Astrocyte (in vitro differentiated cells and primary cell): ENCODE data around the gene PAPSS1. TPM values are rescaled to one million over a fixed set of nuclear protein-coding genes. Genes with fewer than 3 reads are reported as not detected.

Experiments used
- DNase-seq: peaks from one replicate; pipeline ENCODE4 v3.0.0-alpha.2; 2010; ENCODE audit warnings: low read depth
- FAIRE-seq: peaks from 2 replicates; lab custom pipeline; 2011; peaks lifted over from hg19 to GRCh38; lab: Jason Lieb, UNC
- H2AFZ ChIP-seq: 2 replicates; pipeline ENCODE4 v1.6.0; 2012; ENCODE audit warnings: low read depth, low read length, inconsistent platforms
- H3K27ac ChIP-seq: 2 replicates; pipeline ENCODE4 v1.5.1; 2011; ENCODE audit warnings: low read depth, low read length, inconsistent platforms
- H3K27me3 ChIP-seq: 2 replicates; pipeline ENCODE4 v1.6.0; 2011; ENCODE audit warnings: low read length, inconsistent platforms; ENCODE audit not compliant: insufficient read depth
- H3K36me3 ChIP-seq: 2 replicates; pipeline ENCODE4 v1.5.1; 2011; ENCODE audit warnings: low read length, inconsistent platforms; ENCODE audit not compliant: insufficient read depth
- H3K4me1 ChIP-seq: 2 replicates; pipeline ENCODE4 v1.5.1; 2011; ENCODE audit warnings: low read length, inconsistent platforms; ENCODE audit not compliant: insufficient read depth
- H3K4me2 ChIP-seq: 2 replicates; pipeline ENCODE4 v1.6.0; 2012; ENCODE audit warnings: low read length, inconsistent platforms
- H3K4me3 ChIP-seq: 2 replicates; pipeline ENCODE4 v1.5.1; 2011; ENCODE audit warnings: low read depth, mild to moderate bottlenecking, low read length, inconsistent platforms; ENCODE audit not compliant: insufficient read depth
- H3K79me2 ChIP-seq: 2 replicates; pipeline ENCODE4 v1.6.0; 2012; ENCODE audit warnings: mild to moderate bottlenecking, low read length, inconsistent platforms; ENCODE audit not compliant: insufficient read depth
- H3K9ac ChIP-seq: 2 replicates; pipeline ENCODE4 v1.6.0; 2012; ENCODE audit warnings: mild to moderate bottlenecking, low read length, inconsistent platforms
- H3K9me3 ChIP-seq: 2 replicates; pipeline ENCODE4 v1.5.1; 2012; ENCODE audit warnings: low read depth, mild to moderate bottlenecking, low read length, inconsistent platforms; ENCODE audit not compliant: insufficient read depth
- H4K20me1 ChIP-seq: 2 replicates; pipeline ENCODE4 v1.6.0; 2012; ENCODE audit warnings: low read length, inconsistent platforms; ENCODE audit not compliant: insufficient read depth
- H3K27ac Mint-ChIP-seq: one replicate; pipeline ENCODE4 v1.8.0; 2021; ENCODE audit warnings: mild to moderate bottlenecking, mixed read lengths; ENCODE audit not compliant: unreplicated experiment
- H3K27me3 Mint-ChIP-seq: one replicate; pipeline ENCODE4 v1.8.0; 2021; ENCODE audit warnings: low read depth, mixed read lengths; ENCODE audit not compliant: unreplicated experiment
- H3K36me3 Mint-ChIP-seq: one replicate; pipeline ENCODE4 v1.8.0; 2021; ENCODE audit warnings: low read depth, mixed read lengths; ENCODE audit not compliant: unreplicated experiment
- H3K4me1 Mint-ChIP-seq: one replicate; pipeline ENCODE4 v1.8.0; 2021; ENCODE audit warnings: low read depth, mixed read lengths; ENCODE audit not compliant: unreplicated experiment
- H3K4me3 Mint-ChIP-seq: one replicate; pipeline ENCODE4 v1.8.0; 2021; ENCODE audit warnings: mild to moderate bottlenecking, moderate library complexity, mixed read lengths; ENCODE audit not compliant: unreplicated experiment
- H3K9me3 Mint-ChIP-seq: one replicate; pipeline ENCODE4 v1.8.0; 2021; ENCODE audit warnings: mild to moderate bottlenecking, mixed read lengths; ENCODE audit not compliant: unreplicated experiment
- EZH2 ChIP-seq: IDR thresholded peaks from 2 replicates; pipeline ENCODE4 v1.6.1; 2012; ENCODE audit warnings: mild to moderate bottlenecking, low read length, inconsistent platforms; ENCODE audit not compliant: insufficient read depth
- total RNA-seq: library from RNA; stranded (reverse); gene quantifications from 2 replicates; pipeline ENCODE4 v1.2.1, GENCODE V29; 2021
- TF ChIP-seq, protein P1 (sequence below): IDR thresholded peaks from 2 replicates; pipeline ENCODE4 v1.5.1; 2011; ENCODE audit warnings: low read depth, mild to moderate bottlenecking, inconsistent platforms, low read length, moderate library complexity; ENCODE audit not compliant: insufficient read depth

The PAPSS1 gene
- total RNA-seq, 1 donor from 2014 or later = 102 TPM

DNA sequence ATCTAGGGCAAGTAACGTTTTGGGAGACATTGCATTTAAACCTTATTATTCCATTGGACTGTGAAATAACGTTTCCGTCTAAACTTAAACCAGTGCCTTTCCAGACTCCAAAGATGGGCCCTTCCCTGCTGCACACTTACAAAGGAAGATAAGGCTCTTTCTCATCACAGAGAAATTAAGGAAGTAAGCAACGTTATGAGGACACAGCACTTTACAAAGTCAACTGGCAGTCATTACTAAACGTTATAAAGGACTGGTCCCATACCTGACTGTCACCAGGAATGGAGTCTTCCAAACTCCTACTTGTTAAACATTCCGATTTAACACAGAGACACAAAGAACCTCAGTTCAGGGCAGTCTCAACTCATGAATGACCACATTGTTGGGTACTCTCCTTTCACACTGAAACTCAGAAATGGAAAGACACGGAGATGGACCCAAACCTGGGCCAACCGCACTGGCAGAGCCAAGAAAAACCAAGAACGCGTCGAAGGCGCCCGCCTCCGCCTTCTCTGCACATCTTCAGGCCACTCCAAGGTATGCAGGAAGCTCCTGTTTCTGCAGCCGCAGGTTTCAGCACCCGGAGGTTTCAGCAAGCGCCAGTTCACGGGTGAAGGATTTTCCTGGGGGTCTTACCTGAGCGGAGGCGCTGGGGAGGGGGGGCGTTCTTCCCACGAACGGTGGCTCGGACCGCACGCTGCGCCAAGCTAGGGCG, 670 bp downstream of the PAPSS1 start:
- Mint-ChIP-seq H3K27me3 (no peaks in the 10 kb centered on the region), H3K9me3 (no peaks in the 10 kb centered on the region), H3K36me3 (peaks cover under 1% of the 10 kb centered on the region), H3K4me3 (peak overlapping the region; percentile 98), H3K4me1 (peaks cover 22% of the 10 kb centered on the region), H3K27ac (peak overlapping the region; percentile 87)
- peak; percentile 29 for FAIRE-seq
- Histone ChIP-seq H3K4me3 (peak overlapping the region; percentile 81), H3K27ac (peak overlapping the region; percentile 53), H3K4me1 (peaks cover 16% of the 10 kb centered on the region), H3K9me3 (no peaks in the 10 kb centered on the region), H3K9ac (peak overlapping the region; percentile 75), H3K79me2 (peaks cover 55% of the 10 kb centered on the region), H3K4me2 (peak overlapping the region; percentile 90), H3K27me3 (no peaks in the 10 kb centered on the region), H4K20me1 (peaks cover 40% of the 10 kb centered on the region), H3K36me3 (no peaks in the 10 kb centered on the region), H2AFZ (peak overlapping the region; percentile 98)
- DNase-seq = peak; percentile 46
- TF ChIP-seq EZH2 = no peak
- TF ChIP-seq, protein P1, sequence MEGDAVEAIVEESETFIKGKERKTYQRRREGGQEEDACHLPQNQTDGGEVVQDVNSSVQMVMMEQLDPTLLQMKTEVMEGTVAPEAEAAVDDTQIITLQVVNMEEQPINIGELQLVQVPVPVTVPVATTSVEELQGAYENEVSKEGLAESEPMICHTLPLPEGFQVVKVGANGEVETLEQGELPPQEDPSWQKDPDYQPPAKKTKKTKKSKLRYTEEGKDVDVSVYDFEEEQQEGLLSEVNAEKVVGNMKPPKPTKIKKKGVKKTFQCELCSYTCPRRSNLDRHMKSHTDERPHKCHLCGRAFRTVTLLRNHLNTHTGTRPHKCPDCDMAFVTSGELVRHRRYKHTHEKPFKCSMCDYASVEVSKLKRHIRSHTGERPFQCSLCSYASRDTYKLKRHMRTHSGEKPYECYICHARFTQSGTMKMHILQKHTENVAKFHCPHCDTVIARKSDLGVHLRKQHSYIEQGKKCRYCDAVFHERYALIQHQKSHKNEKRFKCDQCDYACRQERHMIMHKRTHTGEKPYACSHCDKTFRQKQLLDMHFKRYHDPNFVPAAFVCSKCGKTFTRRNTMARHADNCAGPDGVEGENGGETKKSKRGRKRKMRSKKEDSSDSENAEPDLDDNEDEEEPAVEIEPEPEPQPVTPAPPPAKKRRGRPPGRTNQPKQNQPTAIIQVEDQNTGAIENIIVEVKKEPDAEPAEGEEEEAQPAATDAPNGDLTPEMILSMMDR = no peak

DNA sequence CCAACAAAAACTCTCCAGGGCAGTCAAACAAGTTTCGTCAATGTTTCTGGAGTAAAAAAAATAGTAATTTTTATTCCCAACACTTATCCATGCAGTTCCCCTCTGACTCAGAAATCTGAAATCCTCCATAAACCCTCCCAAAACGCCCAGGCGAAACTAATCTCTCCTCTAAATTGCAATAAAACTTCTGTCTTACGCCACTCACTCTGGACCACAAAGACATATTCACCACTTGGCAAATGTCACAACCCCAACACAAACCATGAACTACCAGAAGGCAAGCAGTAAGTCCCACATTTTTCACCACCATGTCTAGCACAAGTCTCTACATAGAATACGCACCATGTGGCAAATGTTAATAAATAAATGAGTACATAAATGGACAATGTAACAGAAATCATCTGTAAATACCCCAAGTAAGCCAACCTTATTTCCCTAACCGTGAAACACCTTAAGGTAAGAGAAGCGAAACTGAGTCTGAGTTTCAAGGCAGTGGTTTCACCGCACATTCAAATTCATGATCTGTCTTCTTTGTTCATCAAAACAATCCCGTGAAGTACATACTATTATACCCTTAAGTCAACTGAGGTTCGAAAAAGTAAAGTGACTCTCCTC, 1.6 kb downstream of the PAPSS1 start:
- Histone ChIP-seq H3K79me2 (peaks cover 64% of the 10 kb centered on the region), H3K4me2 (peak overlapping the region; percentile 90), H3K27me3 (no peaks in the 10 kb centered on the region), H3K9me3 (no peaks in the 10 kb centered on the region), H3K4me3 (peak overlapping the region; percentile 81), H2AFZ (no peak overlapping the region), H3K36me3 (no peaks in the 10 kb centered on the region), H4K20me1 (peaks cover 48% of the 10 kb centered on the region), H3K27ac (no peak overlapping the region), H3K4me1 (peaks cover 16% of the 10 kb centered on the region), H3K9ac (peak overlapping the region; percentile 75)
- Mint-ChIP-seq H3K27me3 (no peaks in the 10 kb centered on the region), H3K4me1 (peaks cover 28% of the 10 kb centered on the region), H3K4me3 (peak overlapping the region; percentile 98), H3K36me3 (peaks cover 5% of the 10 kb centered on the region), H3K27ac (no peak overlapping the region), H3K9me3 (no peaks in the 10 kb centered on the region)
- peak; percentile 38 for DNase-seq
- no peak for FAIRE-seq
- TF ChIP-seq, protein P1 = no peak
- TF ChIP-seq EZH2 = no peak
